RCC 7860 (cell line): ENCODE results near the gene SYT9.

ENCODE experiments used
- DNase-seq: peaks from one replicate; pipeline ENCODE4 v3.0.0-alpha.2; 2015; ENCODE audit warnings: low spot score
- FAIRE-seq: peaks from 2 replicates; lab custom pipeline; 2012; peaks lifted over from hg19 to GRCh38; lab: Jason Lieb, UNC

SYT9 gene

DNA sequence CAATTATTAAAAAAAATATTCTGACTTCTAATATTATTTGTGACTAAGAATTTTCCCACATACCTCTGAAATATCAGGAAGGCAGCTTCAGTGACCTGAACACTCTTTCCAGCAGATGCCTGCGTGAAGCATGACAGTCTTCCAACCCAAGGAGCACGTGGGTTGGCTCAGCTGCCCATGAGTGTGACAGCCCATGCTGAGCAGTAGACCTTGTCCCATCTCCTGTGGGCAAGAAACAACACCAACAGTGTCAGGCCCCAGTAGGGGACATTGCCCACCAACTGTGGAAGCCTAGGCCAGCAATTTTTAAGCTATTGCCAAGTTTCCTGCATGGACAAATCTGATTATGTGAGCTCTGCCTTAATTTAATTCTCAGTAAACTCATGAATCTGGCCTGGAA is 167.2 kb downstream of the SYT9 start:
- FAIRE-seq (no peak), DNase-seq (no peak)

- FAIRE-seq: no peak
- DNase-seq: no peak
These were observed 169.4 kb downstream of the SYT9 start for GRCh38 chr11:7421136-7421535.

GRCh38 chr11:7422544-7423331 is 171.0 kb downstream of the SYT9 start:
- DNase-seq (no peak), FAIRE-seq (no peak)

GRCh38 chr11:7423946-7424345 is 172.2 kb downstream of the SYT9 start:
- no peak for FAIRE-seq

GRCh38 chr11:7427733-7428132 is 176.0 kb downstream of the SYT9 start:
- DNase-seq: no peak
- no peak for FAIRE-seq

More at GRCh38 chr11:7423946-7424345, 172.2 kb downstream of the SYT9 start:
- no peak for DNase-seq

GRCh38 chr11:7428196-7428595 is 176.5 kb downstream of the SYT9 start:
- FAIRE-seq: no peak
- DNase-seq: no peak

- FAIRE-seq: no peak
- DNase-seq: no peak
These were observed 178.8 kb downstream of the SYT9 start for GRCh38 chr11:7430496-7430895.

DNA sequence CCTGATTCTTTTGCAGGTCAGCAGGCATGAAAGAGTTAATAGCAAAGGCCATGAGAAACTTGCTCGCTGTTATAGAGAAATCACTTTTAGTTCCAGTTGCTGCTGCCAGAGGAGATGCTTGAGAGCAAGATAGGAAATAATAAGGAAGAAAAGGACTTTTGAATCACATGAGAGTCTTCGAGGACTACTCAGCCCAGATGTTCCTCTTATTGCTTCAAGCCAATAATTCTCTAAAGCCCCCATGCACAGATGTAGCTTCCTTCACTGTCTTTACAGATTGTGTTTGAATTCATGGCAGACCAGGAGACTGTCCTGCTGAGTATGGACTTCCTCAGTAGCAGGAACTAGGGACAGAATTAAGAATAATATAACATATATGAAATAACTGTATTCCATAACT is 183.5 kb downstream of the SYT9 start:
- no peak for FAIRE-seq
- DNase-seq: no peak

- DNase-seq: no peak
- no peak for FAIRE-seq
These were observed 184.4 kb downstream of the SYT9 start for GRCh38 chr11:7436146-7436545.

GRCh38 chr11:7436657-7437056 is 185.0 kb downstream of the SYT9 start:
- DNase-seq (no peak), FAIRE-seq (no peak)

GRCh38 chr11:7437696-7438095 is 186.0 kb downstream of the SYT9 start:
- no peak for DNase-seq
- no peak for FAIRE-seq

DNA sequence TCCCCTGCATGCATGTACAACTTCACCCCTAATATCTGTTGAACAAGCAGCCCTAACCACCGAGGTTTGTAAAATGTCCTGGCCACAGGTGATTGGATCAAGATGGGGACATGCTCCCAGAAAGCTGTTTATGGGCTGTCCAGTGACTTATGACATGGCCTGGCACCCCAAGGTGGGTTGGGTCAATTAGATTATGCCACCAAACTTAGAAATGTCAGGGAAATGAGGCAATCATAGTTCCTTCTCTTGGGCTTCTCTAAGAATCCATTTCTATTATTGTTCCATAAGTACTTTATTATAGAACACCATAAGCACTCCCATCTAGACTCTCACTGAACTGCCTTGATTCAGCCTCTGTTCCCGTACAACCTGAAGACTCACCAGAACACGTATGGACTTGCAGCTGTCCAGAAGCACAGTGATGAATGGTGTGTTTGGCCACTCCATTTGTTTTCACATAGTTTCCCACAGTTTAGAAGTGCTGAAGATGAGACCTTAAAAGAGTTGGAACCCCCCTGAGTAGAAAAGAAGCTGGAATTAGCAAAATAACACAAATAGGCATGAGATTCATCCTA is 188.1 kb downstream of the SYT9 start:
- DNase-seq: no peak
- no peak for FAIRE-seq

- no peak for DNase-seq
- FAIRE-seq: no peak
These were observed 191.0 kb downstream of the SYT9 start for GRCh38 chr11:7442588-7443215.

DNA sequence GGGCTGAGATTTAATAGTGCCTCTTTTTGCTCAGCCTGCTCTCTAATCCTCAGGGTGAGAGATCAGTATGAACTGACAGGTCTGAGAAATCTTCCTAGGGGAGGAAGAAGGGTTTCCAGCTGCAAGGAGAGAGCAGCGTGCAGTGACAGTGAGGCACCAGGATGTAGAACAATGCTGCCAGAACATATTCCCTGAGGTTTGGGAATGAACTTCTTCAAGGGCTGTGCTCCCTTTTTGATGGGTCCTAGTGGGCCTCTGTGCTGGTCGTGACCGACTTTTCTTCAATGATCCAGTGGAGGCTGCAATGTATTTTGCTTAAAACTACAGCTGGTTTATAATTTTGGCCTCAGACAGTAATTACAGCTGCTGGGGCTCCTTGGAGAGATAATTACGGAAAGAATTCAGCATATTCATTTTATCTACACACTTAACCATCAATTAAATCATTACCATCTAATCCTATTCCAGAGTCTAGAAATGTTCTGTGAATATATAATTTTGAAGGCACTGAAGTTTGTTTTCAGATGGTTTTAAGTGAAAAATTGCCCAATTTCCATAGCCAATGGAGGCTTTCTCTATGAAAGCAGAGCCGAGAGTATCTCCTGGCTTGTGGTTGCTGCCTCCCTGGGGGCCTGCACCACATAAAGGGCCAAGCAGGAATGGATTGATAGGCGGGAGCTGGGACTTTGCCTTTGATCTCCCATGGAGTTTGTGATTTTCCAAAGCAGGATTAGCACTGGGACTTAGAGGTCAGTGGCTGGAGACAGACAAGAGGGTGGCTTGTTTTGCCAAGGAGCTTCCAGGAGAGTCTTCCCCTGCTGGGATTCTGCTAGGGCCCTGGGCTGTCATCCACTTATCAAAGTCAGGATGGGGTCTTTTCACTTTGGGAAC is 192.6 kb downstream of the SYT9 start:
- no peak for FAIRE-seq
- DNase-seq: no peak

DNA sequence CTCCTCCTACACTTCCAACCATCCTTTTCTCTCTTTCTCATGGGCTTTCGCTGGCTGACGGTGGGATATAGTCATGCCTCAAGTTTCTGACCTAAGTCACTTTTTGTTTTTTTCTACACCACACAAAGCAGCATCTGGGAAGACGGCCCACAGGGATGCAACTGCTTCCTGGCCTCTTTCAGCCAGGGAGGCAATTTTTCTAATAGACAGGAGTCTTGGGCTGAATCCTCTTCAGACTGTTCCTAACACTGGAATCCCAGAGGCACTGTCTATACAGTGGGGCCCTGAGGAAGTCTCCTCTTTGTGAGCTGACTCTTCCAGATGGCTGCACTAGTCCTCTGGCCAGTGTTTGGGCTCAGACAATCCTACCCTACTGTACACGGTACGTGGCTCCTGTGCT is 193.9 kb downstream of the SYT9 start:
- no peak for DNase-seq
- FAIRE-seq: no peak

DNA sequence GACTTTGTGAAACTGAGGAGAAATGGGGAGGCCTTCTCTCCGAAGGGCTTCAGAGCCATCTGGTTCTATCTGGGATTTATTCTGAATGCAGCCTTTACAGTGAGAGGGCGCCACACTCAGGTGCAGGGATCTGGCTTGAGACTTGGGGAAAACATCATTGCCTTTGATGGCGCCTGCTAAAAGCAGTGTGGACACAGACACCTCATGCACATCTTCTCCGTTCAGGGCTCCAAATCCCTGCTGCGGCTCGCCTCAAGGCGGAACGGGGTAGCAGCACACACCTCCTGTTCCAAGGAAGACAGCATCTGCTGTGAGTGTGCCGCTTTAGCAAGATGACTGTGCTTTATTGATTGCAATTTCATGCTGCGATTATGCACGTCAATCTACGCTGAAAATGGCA is 196.5 kb downstream of the SYT9 start:
- no peak for DNase-seq
- FAIRE-seq: no peak

- FAIRE-seq (no peak), DNase-seq (no peak)
These were observed 197.6 kb downstream of the SYT9 start for GRCh38 chr11:7449211-7449840.

- no peak for DNase-seq
- FAIRE-seq: no peak
These were observed 198.1 kb downstream of the SYT9 start for GRCh38 chr11:7449841-7450214.

GRCh38 chr11:7450836-7451235 is 199.1 kb downstream of the SYT9 start:
- DNase-seq (no peak), FAIRE-seq (no peak)

GRCh38 chr11:7451520-7451919 is 199.8 kb downstream of the SYT9 start:
- FAIRE-seq (no peak), DNase-seq (no peak)

DNA sequence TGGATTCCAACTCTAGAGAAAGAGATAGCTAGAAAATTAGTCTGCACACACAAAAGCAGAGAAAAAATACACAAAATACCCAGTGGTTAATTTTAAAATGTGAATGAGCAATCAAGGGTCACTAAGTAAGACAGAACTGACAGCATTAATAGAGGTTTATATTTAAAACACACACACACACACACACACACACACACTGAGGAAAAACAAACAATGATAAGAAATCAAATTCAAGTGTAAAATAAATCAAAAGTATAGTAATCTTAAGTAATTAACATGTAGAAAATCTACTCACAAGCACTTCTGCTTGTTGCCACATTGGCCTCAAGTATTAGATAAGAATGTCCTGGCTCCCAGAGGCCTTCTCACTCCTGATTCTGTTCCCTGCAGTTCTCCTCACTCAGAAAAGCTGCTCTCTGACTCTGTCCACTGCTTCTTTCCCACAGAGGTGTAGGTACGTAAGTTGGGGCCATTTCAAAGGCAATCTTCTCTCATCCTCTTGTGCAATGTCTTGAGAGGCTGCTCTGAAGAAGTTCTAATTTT is 200.3 kb downstream of the SYT9 start:
- FAIRE-seq (no peak), DNase-seq (no peak)
